ENCODE data around the gene SND1.

The SND1 gene

GRCh38 chr7:127651556-127652332 lies at the start of gene SND1:
Gene SND1 (plus strand): TSS chr7:127652194. CDS start chr7:127652374, 180 bp downstream.
- DNase-seq = peak; percentile 100

GRCh38 chr7:127608446-127608845 lies 43.5 kb upstream of the SND1 start:
- DNase-seq = no peak

GRCh38 chr7:127609297-127609696 lies 42.7 kb upstream of the SND1 start:
- no peak for DNase-seq

- DNase-seq = no peak
These were observed 39.7 kb upstream of the SND1 start for GRCh38 chr7:127612263-127612662.

GRCh38 chr7:127616724-127617123 lies 35.3 kb upstream of the SND1 start:
- DNase-seq = no peak

GRCh38 chr7:127618042-127618441 lies 34.0 kb upstream of the SND1 start, which contains the start of gene PAX4:
Gene PAX4 (minus strand): TSS chr7:127618142. CDS start chr7:127615928, 2,214 bp downstream.
- DNase-seq = no peak

GRCh38 chr7:127618775-127619174 lies 33.2 kb upstream of the SND1 start:
- DNase-seq = no peak

- no peak for DNase-seq
These were observed 32.2 kb upstream of the SND1 start for GRCh38 chr7:127619681-127620405.

- DNase-seq = no peak
These were observed 31.4 kb upstream of the SND1 start for GRCh38 chr7:127620406-127621233.

- DNase-seq = no peak
These were observed 26.7 kb upstream of the SND1 start for GRCh38 chr7:127625331-127625730.

- DNase-seq = no peak
These were observed 23.5 kb upstream of the SND1 start for GRCh38 chr7:127628445-127628844.

GRCh38 chr7:127629268-127629854 lies 22.6 kb upstream of the SND1 start:
- DNase-seq = peak; percentile 9

- DNase-seq = no peak
These were observed 19.6 kb upstream of the SND1 start for GRCh38 chr7:127632276-127632910.

- DNase-seq = no peak
These were observed 16.2 kb upstream of the SND1 start for GRCh38 chr7:127635659-127636285.

GRCh38 chr7:127638197-127638596 lies 13.8 kb upstream of the SND1 start:
- DNase-seq = no peak

GRCh38 chr7:127644484-127644883 lies 7.5 kb upstream of the SND1 start:
- DNase-seq = no peak

GRCh38 chr7:127647636-127648035 lies 4.4 kb upstream of the SND1 start:
- no peak for DNase-seq

- DNase-seq = no peak
These were observed 3.0 kb upstream of the SND1 start for GRCh38 chr7:127648986-127649385.

GRCh38 chr7:127650847-127651555 lies 993 bp upstream of the SND1 start:
- peak; percentile 66 for DNase-seq

- no peak for DNase-seq
These were observed 597 bp downstream of the SND1 start for GRCh38 chr7:127652333-127653248.

All from NCI-H1092 (cell line).